ENCODE measurements around the gene TRIM22.
"Not testable (repeated sequence)": the region's sequence is repeated elsewhere in the genome, so short reads cannot be mapped to it uniquely, and the experiment has no call there.

The TRIM22 gene

GRCh38 chr11:5713695-5714094 lies 24.1 kb downstream of the TRIM22 start:
- Histone ChIP-seq H3K36me3 (ENCODE audit: insufficient read depth, low read length) (no peaks in the 10 kb centered on the region), H3K9me3 (ENCODE audit: low read length) (no peaks in the 10 kb centered on the region), H3K27ac (ENCODE audit: low read depth, low read length) (no peak overlapping the region), H3K4me1 (ENCODE audit: insufficient read depth, low read length) (no peaks in the 10 kb centered on the region), H3K9ac (ENCODE audit: low read length) (no peak overlapping the region), H3K4me3 (ENCODE audit: low read depth in 1 of 2, low read length in 2 of 2) (no peak overlapping the region), H3K27me3 (ENCODE audit: control insufficient read depth in 1 of 2, insufficient read depth in 2 of 2, low read length in 2 of 2) (no peaks in the 10 kb centered on the region)

- not testable (repeated sequence) for H3K4me3 ChIP-seq (ENCODE audit: low read depth in 1 of 2, low read length in 2 of 2); H3K36me3 ChIP-seq (ENCODE audit: insufficient read depth, low read length); H3K9ac ChIP-seq (ENCODE audit: low read length); H3K9me3 ChIP-seq (ENCODE audit: low read length); H3K27me3 ChIP-seq (ENCODE audit: control insufficient read depth in 1 of 2, insufficient read depth in 2 of 2, low read length in 2 of 2); H3K27ac ChIP-seq (ENCODE audit: low read depth, low read length); H3K4me1 ChIP-seq (ENCODE audit: insufficient read depth, low read length)
Observed at GRCh38 chr11:5716518-5716917, 26.9 kb downstream of the TRIM22 start.

GRCh38 chr11:5719703-5720495 lies 30.3 kb downstream of the TRIM22 start:
- H3K27me3 ChIP-seq (ENCODE audit: control insufficient read depth in 1 of 2, insufficient read depth in 2 of 2, low read length in 2 of 2), result no peaks in the 10 kb centered on the region
- H3K36me3 ChIP-seq (ENCODE audit: insufficient read depth, low read length), result no peaks in the 10 kb centered on the region
- no peaks in the 10 kb centered on the region for H3K9me3 ChIP-seq (ENCODE audit: low read length)
- H3K9ac ChIP-seq (ENCODE audit: low read length), result no peak overlapping the region
- H3K4me1 ChIP-seq (ENCODE audit: insufficient read depth, low read length), result no peaks in the 10 kb centered on the region
- H3K27ac ChIP-seq (ENCODE audit: low read depth, low read length), result no peak overlapping the region
- H3K4me3 ChIP-seq (ENCODE audit: low read depth in 1 of 2, low read length in 2 of 2), result no peak overlapping the region

GRCh38 chr11:5722622-5723021 lies 33.0 kb downstream of the TRIM22 start:
- H3K9ac ChIP-seq (ENCODE audit: low read length), result no peak overlapping the region
- no peak overlapping the region for H3K4me3 ChIP-seq (ENCODE audit: low read depth in 1 of 2, low read length in 2 of 2)
- H3K36me3 ChIP-seq (ENCODE audit: insufficient read depth, low read length), result no peaks in the 10 kb centered on the region
- H3K27me3 ChIP-seq (ENCODE audit: control insufficient read depth in 1 of 2, insufficient read depth in 2 of 2, low read length in 2 of 2), result no peaks in the 10 kb centered on the region
- no peak overlapping the region for H3K27ac ChIP-seq (ENCODE audit: low read depth, low read length)
- H3K4me1 ChIP-seq (ENCODE audit: insufficient read depth, low read length), result no peaks in the 10 kb centered on the region
- H3K9me3 ChIP-seq (ENCODE audit: low read length), result no peaks in the 10 kb centered on the region

GRCh38 chr11:5726351-5726750 lies 36.8 kb downstream of the TRIM22 start:
- Histone ChIP-seq H3K36me3 (ENCODE audit: insufficient read depth, low read length) (no peaks in the 10 kb centered on the region), H3K27me3 (ENCODE audit: control insufficient read depth in 1 of 2, insufficient read depth in 2 of 2, low read length in 2 of 2) (no peaks in the 10 kb centered on the region), H3K9me3 (ENCODE audit: low read length) (no peaks in the 10 kb centered on the region), H3K9ac (ENCODE audit: low read length) (no peak overlapping the region), H3K4me3 (ENCODE audit: low read depth in 1 of 2, low read length in 2 of 2) (no peak overlapping the region), H3K4me1 (ENCODE audit: insufficient read depth, low read length) (no peaks in the 10 kb centered on the region), H3K27ac (ENCODE audit: low read depth, low read length) (no peak overlapping the region)

GRCh38 chr11:5727691-5728090 lies 38.1 kb downstream of the TRIM22 start:
- no peaks in the 10 kb centered on the region for H3K4me1 ChIP-seq (ENCODE audit: insufficient read depth, low read length)
- no peak overlapping the region for H3K4me3 ChIP-seq (ENCODE audit: low read depth in 1 of 2, low read length in 2 of 2)
- no peaks in the 10 kb centered on the region for H3K27me3 ChIP-seq (ENCODE audit: control insufficient read depth in 1 of 2, insufficient read depth in 2 of 2, low read length in 2 of 2)
- no peaks in the 10 kb centered on the region for H3K9me3 ChIP-seq (ENCODE audit: low read length)
- H3K27ac ChIP-seq (ENCODE audit: low read depth, low read length), result no peak overlapping the region
- H3K36me3 ChIP-seq (ENCODE audit: insufficient read depth, low read length), result no peaks in the 10 kb centered on the region
- H3K9ac ChIP-seq (ENCODE audit: low read length), result no peak overlapping the region

GRCh38 chr11:5736396-5736795 lies 46.8 kb downstream of the TRIM22 start, which contains the start of gene OR56B1:
OR56B1 (plus strand) TSS chr11:5736448; CDS start chr11:5736517, 69 bp downstream.
- Histone ChIP-seq H3K9ac (ENCODE audit: low read length) (no peak within 1 kb of the TSS), H3K4me3 (ENCODE audit: low read depth in 1 of 2, low read length in 2 of 2) (no peak within 1 kb of the TSS), H3K27me3 (ENCODE audit: control insufficient read depth in 1 of 2, insufficient read depth in 2 of 2, low read length in 2 of 2) (no peaks in the 10 kb centered on the region), H3K4me1 (ENCODE audit: insufficient read depth, low read length) (no peaks in the 10 kb centered on the region), H3K27ac (ENCODE audit: low read depth, low read length) (no peak within 1 kb of the TSS), H3K36me3 (ENCODE audit: insufficient read depth, low read length) (no peaks in the 10 kb centered on the region), H3K9me3 (ENCODE audit: low read length) (peaks cover under 1% of the 10 kb centered on the region)

- Histone ChIP-seq H3K9me3 (ENCODE audit: low read length) (peaks cover 4% of the 10 kb centered on the region), H3K9ac (ENCODE audit: low read length) (no peak overlapping the region), H3K4me1 (ENCODE audit: insufficient read depth, low read length) (no peaks in the 10 kb centered on the region), H3K27me3 (ENCODE audit: control insufficient read depth in 1 of 2, insufficient read depth in 2 of 2, low read length in 2 of 2) (no peaks in the 10 kb centered on the region), H3K36me3 (ENCODE audit: insufficient read depth, low read length) (no peaks in the 10 kb centered on the region), H3K4me3 (ENCODE audit: low read depth in 1 of 2, low read length in 2 of 2) (no peak overlapping the region), H3K27ac (ENCODE audit: low read depth, low read length) (no peak overlapping the region)
Observed at GRCh38 chr11:5737091-5737490, 47.5 kb downstream of the TRIM22 start.

- H3K27me3 ChIP-seq (ENCODE audit: control insufficient read depth in 1 of 2, insufficient read depth in 2 of 2, low read length in 2 of 2), result no peaks in the 10 kb centered on the region
- H3K9ac ChIP-seq (ENCODE audit: low read length), result no peak overlapping the region
- no peaks in the 10 kb centered on the region for H3K36me3 ChIP-seq (ENCODE audit: insufficient read depth, low read length)
- H3K27ac ChIP-seq (ENCODE audit: low read depth, low read length), result no peak overlapping the region
- no peaks in the 10 kb centered on the region for H3K4me1 ChIP-seq (ENCODE audit: insufficient read depth, low read length)
- no peak overlapping the region for H3K4me3 ChIP-seq (ENCODE audit: low read depth in 1 of 2, low read length in 2 of 2)
- H3K9me3 ChIP-seq (ENCODE audit: low read length), result peaks cover 4% of the 10 kb centered on the region
Observed at GRCh38 chr11:5737670-5738392, 48.2 kb downstream of the TRIM22 start.

- Histone ChIP-seq H3K27me3 (ENCODE audit: control insufficient read depth in 1 of 2, insufficient read depth in 2 of 2, low read length in 2 of 2) (no peaks in the 10 kb centered on the region), H3K9ac (ENCODE audit: low read length) (no peak overlapping the region), H3K27ac (ENCODE audit: low read depth, low read length) (no peak overlapping the region), H3K36me3 (ENCODE audit: insufficient read depth, low read length) (no peaks in the 10 kb centered on the region), H3K4me1 (ENCODE audit: insufficient read depth, low read length) (no peaks in the 10 kb centered on the region), H3K9me3 (ENCODE audit: low read length) (peaks cover 4% of the 10 kb centered on the region), H3K4me3 (ENCODE audit: low read depth in 1 of 2, low read length in 2 of 2) (no peak overlapping the region)
Observed at GRCh38 chr11:5738431-5738830, 48.8 kb downstream of the TRIM22 start.

GRCh38 chr11:5746614-5747013 lies 57.0 kb downstream of the TRIM22 start:
- H3K4me3 ChIP-seq (ENCODE audit: low read depth in 1 of 2, low read length in 2 of 2), result no peak overlapping the region
- no peaks in the 10 kb centered on the region for H3K27me3 ChIP-seq (ENCODE audit: control insufficient read depth in 1 of 2, insufficient read depth in 2 of 2, low read length in 2 of 2)

More at GRCh38 chr11:5746614-5747013, 57.0 kb downstream of the TRIM22 start:
- Histone ChIP-seq H3K36me3 (ENCODE audit: insufficient read depth, low read length) (no peaks in the 10 kb centered on the region), H3K27ac (ENCODE audit: low read depth, low read length) (no peak overlapping the region), H3K4me1 (ENCODE audit: insufficient read depth, low read length) (no peaks in the 10 kb centered on the region), H3K9me3 (ENCODE audit: low read length) (peaks cover 1% of the 10 kb centered on the region), H3K9ac (ENCODE audit: low read length) (no peak overlapping the region)
